ENCODE results near the gene FXYD1. TPM values are rescaled to one million over a fixed set of nuclear protein-coding genes. Genes with fewer than 3 reads are reported as not detected.

Gene FXYD1
- total and polyA plus RNA-seq, 4 donors = 18.7 to 146 (median 71.5) TPM

DNA sequence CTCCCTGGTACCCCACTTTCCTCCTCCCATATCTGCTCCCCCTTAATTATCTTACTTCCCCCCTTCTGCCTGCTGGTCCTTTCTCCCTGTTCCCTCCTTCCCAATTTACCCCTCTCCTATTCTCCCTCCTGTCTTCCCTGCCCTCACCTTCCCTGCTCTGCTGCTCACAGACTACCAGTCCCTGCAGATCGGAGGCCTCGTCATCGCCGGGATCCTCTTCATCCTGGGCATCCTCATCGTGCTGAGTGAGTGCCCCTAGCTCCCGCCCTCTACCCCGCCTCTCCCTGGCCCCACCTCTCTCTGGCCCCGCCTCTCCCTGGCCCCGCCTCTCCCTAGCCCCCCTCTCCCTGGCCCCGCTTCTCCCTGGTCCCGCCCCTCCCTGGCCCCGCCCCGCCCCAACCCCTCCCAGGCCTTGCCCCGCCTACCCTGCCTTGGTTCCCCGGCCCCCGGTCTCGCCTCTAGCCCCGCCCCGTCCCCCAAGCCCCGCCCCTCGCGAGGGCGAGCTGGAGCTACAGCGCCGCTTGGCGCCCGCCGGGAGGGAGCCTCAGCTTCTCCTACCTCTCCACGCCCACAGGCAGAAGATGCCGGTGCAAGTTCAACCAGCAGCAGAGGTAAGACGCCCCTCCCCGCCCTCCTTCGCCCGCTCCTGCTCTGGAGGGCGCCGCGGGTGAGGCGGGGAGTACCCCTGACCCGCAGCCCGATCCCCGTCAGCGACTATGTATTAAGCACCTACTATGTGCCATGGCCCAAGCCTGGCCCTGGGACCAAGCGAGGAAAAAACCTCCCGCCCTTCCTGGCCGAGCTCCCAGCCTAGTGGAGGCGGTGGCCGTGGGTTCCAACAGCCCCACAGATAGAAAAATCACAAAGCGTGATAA, 2.6 kb downstream of the FXYD1 start:
- peak; percentile 94 for DNase-seq (ENCODE audit: low spot score)
- peaks cover 13 to 44% (median 30%) of the 10 kb centered on the region in 4 donors for H3K4me1 ChIP-seq (ENCODE audit: control insufficient read depth in 4 of 4, insufficient read depth in 4 of 4, low read length in 3 of 4)
- TF ChIP-seq, protein P1, sequence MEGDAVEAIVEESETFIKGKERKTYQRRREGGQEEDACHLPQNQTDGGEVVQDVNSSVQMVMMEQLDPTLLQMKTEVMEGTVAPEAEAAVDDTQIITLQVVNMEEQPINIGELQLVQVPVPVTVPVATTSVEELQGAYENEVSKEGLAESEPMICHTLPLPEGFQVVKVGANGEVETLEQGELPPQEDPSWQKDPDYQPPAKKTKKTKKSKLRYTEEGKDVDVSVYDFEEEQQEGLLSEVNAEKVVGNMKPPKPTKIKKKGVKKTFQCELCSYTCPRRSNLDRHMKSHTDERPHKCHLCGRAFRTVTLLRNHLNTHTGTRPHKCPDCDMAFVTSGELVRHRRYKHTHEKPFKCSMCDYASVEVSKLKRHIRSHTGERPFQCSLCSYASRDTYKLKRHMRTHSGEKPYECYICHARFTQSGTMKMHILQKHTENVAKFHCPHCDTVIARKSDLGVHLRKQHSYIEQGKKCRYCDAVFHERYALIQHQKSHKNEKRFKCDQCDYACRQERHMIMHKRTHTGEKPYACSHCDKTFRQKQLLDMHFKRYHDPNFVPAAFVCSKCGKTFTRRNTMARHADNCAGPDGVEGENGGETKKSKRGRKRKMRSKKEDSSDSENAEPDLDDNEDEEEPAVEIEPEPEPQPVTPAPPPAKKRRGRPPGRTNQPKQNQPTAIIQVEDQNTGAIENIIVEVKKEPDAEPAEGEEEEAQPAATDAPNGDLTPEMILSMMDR (IDR thresholded peaks at IDR 0.05; ENCODE audit: low read depth, low read length, missing input control) = peak; percentile 45
- TF ChIP-seq HNF4A (conservative IDR thresholded peaks at IDR 0.05) (no peak), RAD21 (IDR thresholded peaks at IDR 0.05) (peak; percentile 70 to 77)
- TF ChIP-seq, protein P2, sequence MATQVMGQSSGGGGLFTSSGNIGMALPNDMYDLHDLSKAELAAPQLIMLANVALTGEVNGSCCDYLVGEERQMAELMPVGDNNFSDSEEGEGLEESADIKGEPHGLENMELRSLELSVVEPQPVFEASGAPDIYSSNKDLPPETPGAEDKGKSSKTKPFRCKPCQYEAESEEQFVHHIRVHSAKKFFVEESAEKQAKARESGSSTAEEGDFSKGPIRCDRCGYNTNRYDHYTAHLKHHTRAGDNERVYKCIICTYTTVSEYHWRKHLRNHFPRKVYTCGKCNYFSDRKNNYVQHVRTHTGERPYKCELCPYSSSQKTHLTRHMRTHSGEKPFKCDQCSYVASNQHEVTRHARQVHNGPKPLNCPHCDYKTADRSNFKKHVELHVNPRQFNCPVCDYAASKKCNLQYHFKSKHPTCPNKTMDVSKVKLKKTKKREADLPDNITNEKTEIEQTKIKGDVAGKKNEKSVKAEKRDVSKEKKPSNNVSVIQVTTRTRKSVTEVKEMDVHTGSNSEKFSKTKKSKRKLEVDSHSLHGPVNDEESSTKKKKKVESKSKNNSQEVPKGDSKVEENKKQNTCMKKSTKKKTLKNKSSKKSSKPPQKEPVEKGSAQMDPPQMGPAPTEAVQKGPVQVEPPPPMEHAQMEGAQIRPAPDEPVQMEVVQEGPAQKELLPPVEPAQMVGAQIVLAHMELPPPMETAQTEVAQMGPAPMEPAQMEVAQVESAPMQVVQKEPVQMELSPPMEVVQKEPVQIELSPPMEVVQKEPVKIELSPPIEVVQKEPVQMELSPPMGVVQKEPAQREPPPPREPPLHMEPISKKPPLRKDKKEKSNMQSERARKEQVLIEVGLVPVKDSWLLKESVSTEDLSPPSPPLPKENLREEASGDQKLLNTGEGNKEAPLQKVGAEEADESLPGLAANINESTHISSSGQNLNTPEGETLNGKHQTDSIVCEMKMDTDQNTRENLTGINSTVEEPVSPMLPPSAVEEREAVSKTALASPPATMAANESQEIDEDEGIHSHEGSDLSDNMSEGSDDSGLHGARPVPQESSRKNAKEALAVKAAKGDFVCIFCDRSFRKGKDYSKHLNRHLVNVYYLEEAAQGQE (IDR thresholded peaks at IDR 0.05) = peak; percentile 27
- peak overlapping the region; percentile 97 to 99 for H3K27ac ChIP-seq (ENCODE audit: low read depth in 1 of 2, low read length in 2 of 2)
- no peaks in the 10 kb centered on the region for H3K36me3 ChIP-seq (ENCODE audit: control insufficient read depth in 4 of 4, insufficient read depth in 3 of 4, low read depth in 1 of 4, low read length in 3 of 4)
- no peaks in the 10 kb centered on the region for H3K9me3 ChIP-seq (ENCODE audit: control insufficient read depth in 4 of 4, low read length in 3 of 4)
- peak overlapping the region; percentile 50 to 68 (median 51) for H3K4me3 ChIP-seq (ENCODE audit: low read depth in 1 of 3, low read length in 3 of 3)
- H3K27me3 ChIP-seq (ENCODE audit: control insufficient read depth in 4 of 4, insufficient read depth in 4 of 4, low read length in 3 of 4) = no peaks in the 10 kb centered on the region
- 17% methylated on average over 48 of the region's 48 CpGs for WGBS
- peak overlapping the region; percentile 75 to 78 for H3K9ac ChIP-seq (ENCODE audit: low read depth in 1 of 2, low read length in 2 of 2)

DNA sequence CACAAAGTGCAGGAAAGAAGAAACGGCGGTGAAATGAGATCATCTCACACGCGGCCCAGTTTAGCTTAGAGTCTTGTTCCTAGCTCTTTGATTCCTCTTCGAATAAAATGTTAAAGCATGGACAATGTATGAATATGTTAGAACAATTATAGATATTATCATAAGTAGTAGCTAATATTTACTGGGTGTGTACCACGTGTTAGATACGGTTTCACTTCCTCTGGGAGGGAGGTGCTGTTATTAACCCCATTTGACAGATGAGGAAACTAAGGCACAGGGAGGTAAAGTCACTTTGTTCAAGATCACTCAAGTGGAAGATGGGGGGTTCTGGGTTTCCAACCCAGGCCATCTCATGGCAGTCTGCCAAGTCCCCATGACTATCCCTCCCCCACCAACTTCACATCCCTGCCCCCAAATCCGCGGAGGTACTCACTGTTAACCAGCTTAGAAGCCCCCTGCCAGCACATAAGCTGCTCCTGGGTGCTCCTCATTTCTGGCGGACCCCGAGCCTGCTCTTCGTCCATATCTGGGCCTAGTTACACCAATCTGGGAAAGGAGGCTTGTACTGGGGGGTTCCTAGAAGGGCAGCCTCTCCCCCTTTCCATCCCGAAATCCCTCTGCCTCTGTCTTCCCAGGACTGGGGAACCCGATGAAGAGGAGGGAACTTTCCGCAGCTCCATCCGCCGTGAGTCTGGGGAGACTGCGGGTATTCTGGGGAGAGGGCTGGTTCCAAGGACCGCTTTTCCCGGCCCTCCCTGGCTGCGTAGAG, 3.4 kb downstream of the FXYD1 start:
- no peaks in the 10 kb centered on the region for H3K36me3 ChIP-seq (ENCODE audit: control insufficient read depth in 4 of 4, insufficient read depth in 3 of 4, low read depth in 1 of 4, low read length in 3 of 4)
- no peak for TF ChIP-seq HNF4G (IDR thresholded peaks at IDR 0.05)
- TF ChIP-seq FOXA2 (IDR thresholded peaks at IDR 0.05) = no peak
- TF ChIP-seq, protein P3, sequence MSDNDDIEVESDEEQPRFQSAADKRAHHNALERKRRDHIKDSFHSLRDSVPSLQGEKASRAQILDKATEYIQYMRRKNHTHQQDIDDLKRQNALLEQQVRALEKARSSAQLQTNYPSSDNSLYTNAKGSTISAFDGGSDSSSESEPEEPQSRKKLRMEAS (IDR thresholded peaks at IDR 0.05) = no peak
- TF ChIP-seq JUND (IDR thresholded peaks at IDR 0.05) = no peak
- TF ChIP-seq RXRA (IDR thresholded peaks at IDR 0.05) = no peak
- no peak for TF ChIP-seq NR2F2 (IDR thresholded peaks at IDR 0.05)
- TF ChIP-seq TAF1 (conservative IDR thresholded peaks at IDR 0.05) = no peak
- TF ChIP-seq, protein P1 (IDR thresholded peaks at IDR 0.05; ENCODE audit: low read depth, low read length, missing input control) = no peak
- no peak for TF ChIP-seq YY1 (IDR thresholded peaks at IDR 0.05)
- TF ChIP-seq GABPA (IDR thresholded peaks at IDR 0.05 in 1 of 2, conservative IDR thresholded peaks at IDR 0.05 in 1 of 2) = no peak
- no peak for TF ChIP-seq FOXA1 (IDR thresholded peaks at IDR 0.05)
- TF ChIP-seq, protein P4, sequence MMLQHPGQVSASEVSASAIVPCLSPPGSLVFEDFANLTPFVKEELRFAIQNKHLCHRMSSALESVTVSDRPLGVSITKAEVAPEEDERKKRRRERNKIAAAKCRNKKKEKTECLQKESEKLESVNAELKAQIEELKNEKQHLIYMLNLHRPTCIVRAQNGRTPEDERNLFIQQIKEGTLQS (IDR thresholded peaks at IDR 0.05) = no peak
- TF ChIP-seq, protein P2 (IDR thresholded peaks at IDR 0.05) = no peak
- no peak overlapping the region for H3K27ac ChIP-seq (ENCODE audit: low read depth in 1 of 2, low read length in 2 of 2)
- H3K9ac ChIP-seq (ENCODE audit: low read depth in 1 of 2, low read length in 2 of 2) = no peak overlapping the region
- no peaks in the 10 kb centered on the region for H3K9me3 ChIP-seq (ENCODE audit: control insufficient read depth in 4 of 4, low read length in 3 of 4)
- WGBS = 58% methylated on average over 21 of the region's 21 CpGs
- no peaks in the 10 kb centered on the region for H3K27me3 ChIP-seq (ENCODE audit: control insufficient read depth in 4 of 4, insufficient read depth in 4 of 4, low read length in 3 of 4)
- peaks cover 7 to 37% (median 24%) of the 10 kb centered on the region in 4 donors for H3K4me1 ChIP-seq (ENCODE audit: control insufficient read depth in 4 of 4, insufficient read depth in 4 of 4, low read length in 3 of 4)
- DNase-seq (ENCODE audit: low spot score) = no peak
- no peak overlapping the region for H3K4me3 ChIP-seq (ENCODE audit: low read depth in 1 of 3, low read length in 3 of 3)
